RWPE2 (cell line): ENCODE data around the gene CD163L1.
"Not testable (repeated sequence)": the region's sequence is repeated elsewhere in the genome, so short reads cannot be mapped to it uniquely, and the experiment has no call there.

Source experiments
- ATAC-seq: fragments of 200-7000 bp; cut with Tn5 transposase; 3 replicates; pipeline ENCODE4 v1.9.1; 2021; ENCODE audit warnings: low read depth
- DNase-seq: peaks from one replicate; pipeline ENCODE4 v3.0.0-alpha.2; 2020; ENCODE audit warnings: low spot score
- H3K27ac ChIP-seq: fragments of 450-650 bp; 2 replicates; pipeline ENCODE4 v1.5.1; 2017; ENCODE audit warnings: mild to moderate bottlenecking; ENCODE audit not compliant: poor library complexity, severe bottlenecking
- H3K27me3 ChIP-seq: fragments of 250-450 bp; sonication (Bioruptor Pico); 2 replicates; pipeline ENCODE4 v1.5.1; 2021; ENCODE audit warnings: mild to moderate bottlenecking, moderate library complexity; ENCODE audit not compliant: insufficient read depth, poor library complexity, severe bottlenecking
- H3K36me3 ChIP-seq: fragments of 250-450 bp; sonication (Bioruptor Pico); 2 replicates; pipeline ENCODE4 v1.5.1; 2020; ENCODE audit warnings: low read depth, mild to moderate bottlenecking, moderate library complexity
- H3K4me1 ChIP-seq: fragments of 250-450 bp; sonication (Bioruptor Pico); 2 replicates; pipeline ENCODE4 v1.5.1; 2021; ENCODE audit warnings: mild to moderate bottlenecking, moderate library complexity; ENCODE audit not compliant: insufficient read depth, poor library complexity, severe bottlenecking
- H3K4me3 ChIP-seq: fragments of 250-450 bp; sonication (Bioruptor Pico); 2 replicates; pipeline ENCODE4 v1.5.1; 2021; ENCODE audit warnings: mild to moderate bottlenecking, moderate library complexity; ENCODE audit not compliant: severe bottlenecking
- H3K9me3 ChIP-seq: fragments of 250-450 bp; sonication (Bioruptor Pico); 2 replicates; pipeline ENCODE4 v1.5.1; 2021; ENCODE audit warnings: mild to moderate bottlenecking, moderate library complexity; ENCODE audit not compliant: severe bottlenecking
- TF ChIP-seq, protein P1 (sequence below): fragments of 450-650 bp; IDR thresholded peaks from one replicate; pipeline ENCODE4 v1.5.1; 2017; ENCODE audit warnings: mild to moderate bottlenecking, moderate library complexity; ENCODE audit not compliant: poor library complexity, severe bottlenecking

CD163L1 gene

GRCh38 chr12:7344833-7345606, 98.9 kb downstream of the CD163L1 start:
- Histone ChIP-seq H3K27ac (no peak overlapping the region), H3K4me1 (no peaks in the 10 kb centered on the region), H3K9me3 (no peaks in the 10 kb centered on the region), H3K27me3 (no peaks in the 10 kb centered on the region), H3K4me3 (no peak overlapping the region), H3K36me3 (no peaks in the 10 kb centered on the region)
- TF ChIP-seq, protein P1, sequence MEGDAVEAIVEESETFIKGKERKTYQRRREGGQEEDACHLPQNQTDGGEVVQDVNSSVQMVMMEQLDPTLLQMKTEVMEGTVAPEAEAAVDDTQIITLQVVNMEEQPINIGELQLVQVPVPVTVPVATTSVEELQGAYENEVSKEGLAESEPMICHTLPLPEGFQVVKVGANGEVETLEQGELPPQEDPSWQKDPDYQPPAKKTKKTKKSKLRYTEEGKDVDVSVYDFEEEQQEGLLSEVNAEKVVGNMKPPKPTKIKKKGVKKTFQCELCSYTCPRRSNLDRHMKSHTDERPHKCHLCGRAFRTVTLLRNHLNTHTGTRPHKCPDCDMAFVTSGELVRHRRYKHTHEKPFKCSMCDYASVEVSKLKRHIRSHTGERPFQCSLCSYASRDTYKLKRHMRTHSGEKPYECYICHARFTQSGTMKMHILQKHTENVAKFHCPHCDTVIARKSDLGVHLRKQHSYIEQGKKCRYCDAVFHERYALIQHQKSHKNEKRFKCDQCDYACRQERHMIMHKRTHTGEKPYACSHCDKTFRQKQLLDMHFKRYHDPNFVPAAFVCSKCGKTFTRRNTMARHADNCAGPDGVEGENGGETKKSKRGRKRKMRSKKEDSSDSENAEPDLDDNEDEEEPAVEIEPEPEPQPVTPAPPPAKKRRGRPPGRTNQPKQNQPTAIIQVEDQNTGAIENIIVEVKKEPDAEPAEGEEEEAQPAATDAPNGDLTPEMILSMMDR = no peak
- ATAC-seq (no peak), DNase-seq (no peak)

- Histone ChIP-seq H3K27me3 (no peaks in the 10 kb centered on the region), H3K4me1 (no peaks in the 10 kb centered on the region), H3K27ac (no peak overlapping the region), H3K4me3 (no peak overlapping the region), H3K9me3 (no peaks in the 10 kb centered on the region), H3K36me3 (no peaks in the 10 kb centered on the region)
- ATAC-seq (no peak), DNase-seq (no peak)
- TF ChIP-seq, protein P1 = no peak
These were observed 104.3 kb downstream of the CD163L1 start for GRCh38 chr12:7339675-7340074.

DNA sequence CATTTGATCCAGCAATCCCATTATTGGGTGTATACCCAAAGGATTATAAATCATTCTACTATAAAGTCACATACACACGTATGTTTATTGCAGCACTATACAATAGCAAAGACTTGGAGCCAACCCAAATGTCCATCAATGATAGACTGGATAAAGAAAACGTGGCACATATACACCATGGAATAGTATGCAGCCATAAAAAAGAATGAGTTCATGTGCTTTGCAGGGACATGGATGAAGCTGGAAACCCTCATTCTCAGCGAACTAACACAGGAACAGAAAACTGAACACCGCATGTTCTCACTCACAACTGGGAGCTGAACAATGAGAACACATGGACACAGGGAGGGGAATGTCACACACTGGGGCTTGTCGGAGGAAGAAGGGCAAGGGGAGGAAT, 106.2 kb downstream of the CD163L1 start:
- not testable (repeated sequence) for ATAC-seq, H3K27me3 ChIP-seq, H3K27ac ChIP-seq, H3K4me1 ChIP-seq, H3K36me3 ChIP-seq, H3K9me3 ChIP-seq, H3K4me3 ChIP-seq, DNase-seq

GRCh38 chr12:7327918-7328317, 116.0 kb downstream of the CD163L1 start:
- H3K9me3 ChIP-seq = no peaks in the 10 kb centered on the region
- ATAC-seq = no peak
- TF ChIP-seq, protein P1 = no peak
- no peaks in the 10 kb centered on the region for H3K27me3 ChIP-seq
- no peak overlapping the region for H3K4me3 ChIP-seq
- no peaks in the 10 kb centered on the region for H3K36me3 ChIP-seq
- H3K4me1 ChIP-seq = no peaks in the 10 kb centered on the region
- no peak overlapping the region for H3K27ac ChIP-seq
- DNase-seq = no peak

DNA sequence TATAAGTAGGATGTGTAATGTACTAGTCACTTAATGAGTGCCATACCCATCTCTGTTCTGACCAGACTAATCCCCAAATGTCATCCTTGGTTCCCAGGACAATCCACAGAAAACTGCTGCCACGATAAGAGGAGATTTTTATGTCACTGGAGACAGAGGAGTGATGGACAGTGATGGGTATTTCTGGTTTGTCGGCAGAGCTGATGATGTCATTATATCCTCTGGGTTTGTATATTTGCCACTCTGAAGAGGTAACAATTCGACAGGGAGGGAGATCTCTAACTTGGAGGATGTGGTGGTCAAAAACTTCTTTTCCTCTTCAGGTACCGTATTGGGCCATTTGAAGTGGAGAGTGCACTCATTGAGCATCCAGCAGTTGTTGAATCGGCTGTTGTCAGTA, 119.8 kb downstream of the CD163L1 start:
- Histone ChIP-seq H3K4me3 (no peak overlapping the region), H3K36me3 (no peaks in the 10 kb centered on the region), H3K4me1 (no peaks in the 10 kb centered on the region), H3K27me3 (no peaks in the 10 kb centered on the region), H3K27ac (no peak overlapping the region), H3K9me3 (no peaks in the 10 kb centered on the region)
- DNase-seq (no peak), ATAC-seq (no peak)
- TF ChIP-seq, protein P1 = no peak
